ENCODE measurements around the gene ARRDC2.
A peak's percentile ranks its signal among the peaks of the same experiment; 100 is the strongest.

- TF ChIP-seq, protein P1, sequence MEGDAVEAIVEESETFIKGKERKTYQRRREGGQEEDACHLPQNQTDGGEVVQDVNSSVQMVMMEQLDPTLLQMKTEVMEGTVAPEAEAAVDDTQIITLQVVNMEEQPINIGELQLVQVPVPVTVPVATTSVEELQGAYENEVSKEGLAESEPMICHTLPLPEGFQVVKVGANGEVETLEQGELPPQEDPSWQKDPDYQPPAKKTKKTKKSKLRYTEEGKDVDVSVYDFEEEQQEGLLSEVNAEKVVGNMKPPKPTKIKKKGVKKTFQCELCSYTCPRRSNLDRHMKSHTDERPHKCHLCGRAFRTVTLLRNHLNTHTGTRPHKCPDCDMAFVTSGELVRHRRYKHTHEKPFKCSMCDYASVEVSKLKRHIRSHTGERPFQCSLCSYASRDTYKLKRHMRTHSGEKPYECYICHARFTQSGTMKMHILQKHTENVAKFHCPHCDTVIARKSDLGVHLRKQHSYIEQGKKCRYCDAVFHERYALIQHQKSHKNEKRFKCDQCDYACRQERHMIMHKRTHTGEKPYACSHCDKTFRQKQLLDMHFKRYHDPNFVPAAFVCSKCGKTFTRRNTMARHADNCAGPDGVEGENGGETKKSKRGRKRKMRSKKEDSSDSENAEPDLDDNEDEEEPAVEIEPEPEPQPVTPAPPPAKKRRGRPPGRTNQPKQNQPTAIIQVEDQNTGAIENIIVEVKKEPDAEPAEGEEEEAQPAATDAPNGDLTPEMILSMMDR (IDR thresholded peaks at IDR 0.05): peak in 3 of 4 experiments; percentile 96 to 98 (median 98)
- TF ChIP-seq POLR2A (IDR thresholded peaks at IDR 0.05) (peak; percentile 24 to 32), EP300 (IDR thresholded peaks at IDR 0.05) (no peak), POLR2AphosphoS5 (IDR thresholded peaks at IDR 0.05) (no peak)
These were observed 690 bp upstream of the ARRDC2 start for GRCh38 chr19:18007044-18007916.

All from gastroesophageal sphincter (tissue), 3 donors.